Measurements from ENCODE around the gene C1orf116.

Gene C1orf116

DNA sequence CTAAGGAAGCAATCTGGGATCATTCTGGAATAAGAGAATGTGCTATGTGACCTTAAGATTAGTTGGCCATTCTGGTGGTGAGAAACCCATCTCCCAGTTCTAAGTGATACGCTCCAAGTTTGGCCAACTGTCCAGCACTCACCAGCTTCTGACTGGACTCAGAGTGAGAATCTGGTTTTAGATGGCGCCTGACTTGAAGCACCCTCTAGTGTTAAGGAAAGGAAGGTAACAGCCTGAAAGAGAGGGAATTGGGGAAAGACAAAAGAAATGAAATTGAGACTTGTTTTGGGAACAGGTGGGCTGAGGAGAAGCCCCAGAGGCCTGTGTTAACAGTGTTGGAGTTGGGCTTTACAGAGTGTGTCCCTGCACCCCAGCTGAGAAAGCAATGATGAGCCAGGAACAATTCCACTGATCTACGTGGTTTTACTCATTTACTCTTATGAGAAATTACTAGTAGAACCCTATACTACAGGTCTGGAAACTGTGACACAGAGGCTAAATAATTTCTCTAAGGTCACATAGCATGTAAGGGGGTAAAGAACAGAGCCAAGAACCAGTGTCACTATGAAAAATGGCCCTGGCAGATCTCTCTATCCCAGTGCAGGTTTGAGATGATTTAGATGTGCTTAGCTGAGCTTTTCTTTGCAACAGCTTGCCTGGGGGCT, 53.0 kb downstream of the C1orf116 start:
- H3K27me3 ChIP-seq (replicated peaks; ENCODE audit: control insufficient read depth, insufficient read depth, low read length), result peaks cover 21% of the 10 kb centered on the region
- peak; percentile 36 for DNase-seq (ENCODE audit: low read depth)

GRCh38 chr1:206978259-206978658, 54.3 kb downstream of the C1orf116 start:
- no peak for DNase-seq (ENCODE audit: low read depth)
- Histone ChIP-seq H3K9ac (ENCODE audit: low read length) (no peak overlapping the region), H3K36me3 (ENCODE audit: control insufficient read depth, insufficient read depth, low read length, severe bottlenecking) (no peaks in the 10 kb centered on the region), H3K27me3 (replicated peaks; ENCODE audit: control insufficient read depth, insufficient read depth, low read length) (peaks cover 30% of the 10 kb centered on the region), H3K4me3 (ENCODE audit: low read length) (no peak overlapping the region), H3K9me3 (ENCODE audit: control insufficient read depth, low read length) (no peaks in the 10 kb centered on the region), H3K4me1 (ENCODE audit: control insufficient read depth, insufficient read depth, low read length) (no peaks in the 10 kb centered on the region)

More for the DNA sequence above, 53.0 kb downstream of the C1orf116 start:
- no peak overlapping the region for H3K9ac ChIP-seq (ENCODE audit: low read length)
- no peaks in the 10 kb centered on the region for H3K36me3 ChIP-seq (ENCODE audit: control insufficient read depth, insufficient read depth, low read length, severe bottlenecking)
- no peak overlapping the region for H3K4me3 ChIP-seq (ENCODE audit: low read length)
- no peaks in the 10 kb centered on the region for H3K9me3 ChIP-seq (ENCODE audit: control insufficient read depth, low read length)
- H3K4me1 ChIP-seq (ENCODE audit: control insufficient read depth, insufficient read depth, low read length), result no peaks in the 10 kb centered on the region

GRCh38 chr1:206975306-206975705, 57.2 kb downstream of the C1orf116 start:
- H3K27me3 ChIP-seq (replicated peaks; ENCODE audit: control insufficient read depth, insufficient read depth, low read length), result peaks cover 49% of the 10 kb centered on the region
- DNase-seq (ENCODE audit: low read depth), result no peak

DNA sequence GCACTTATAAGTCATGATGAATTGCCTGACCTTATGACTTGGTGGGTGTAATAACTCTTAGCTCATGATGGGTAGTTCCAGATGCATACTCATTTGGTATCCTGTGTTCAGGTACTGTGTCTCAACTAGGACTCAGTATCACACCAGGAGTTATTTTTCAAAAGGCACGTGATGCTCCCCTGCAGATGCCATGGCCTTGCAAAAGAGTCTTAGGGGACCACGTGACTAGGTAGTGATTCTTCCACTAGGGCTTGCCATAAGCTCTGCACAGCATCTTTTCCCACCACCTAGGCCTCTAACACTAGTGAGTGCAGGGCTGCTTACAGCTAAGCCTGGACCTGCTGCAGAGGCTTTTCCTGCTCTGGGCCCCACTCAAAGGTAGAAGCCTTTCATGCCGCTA, 58.4 kb downstream of the C1orf116 start:
- Histone ChIP-seq H3K9me3 (ENCODE audit: control insufficient read depth, low read length) (no peaks in the 10 kb centered on the region), H3K4me1 (ENCODE audit: control insufficient read depth, insufficient read depth, low read length) (no peaks in the 10 kb centered on the region), H3K36me3 (ENCODE audit: control insufficient read depth, insufficient read depth, low read length, severe bottlenecking) (no peaks in the 10 kb centered on the region), H3K9ac (ENCODE audit: low read length) (no peak overlapping the region), H3K4me3 (ENCODE audit: low read length) (no peak overlapping the region), H3K27me3 (replicated peaks; ENCODE audit: control insufficient read depth, insufficient read depth, low read length) (peaks cover 57% of the 10 kb centered on the region)
- DNase-seq (ENCODE audit: low read depth), result no peak

More at GRCh38 chr1:206975306-206975705, 57.2 kb downstream of the C1orf116 start:
- no peaks in the 10 kb centered on the region for H3K36me3 ChIP-seq (ENCODE audit: control insufficient read depth, insufficient read depth, low read length, severe bottlenecking)
- no peaks in the 10 kb centered on the region for H3K4me1 ChIP-seq (ENCODE audit: control insufficient read depth, insufficient read depth, low read length)
- H3K9ac ChIP-seq (ENCODE audit: low read length), result no peak overlapping the region
- H3K4me3 ChIP-seq (ENCODE audit: low read length), result no peak overlapping the region
- no peaks in the 10 kb centered on the region for H3K9me3 ChIP-seq (ENCODE audit: control insufficient read depth, low read length)

DNA sequence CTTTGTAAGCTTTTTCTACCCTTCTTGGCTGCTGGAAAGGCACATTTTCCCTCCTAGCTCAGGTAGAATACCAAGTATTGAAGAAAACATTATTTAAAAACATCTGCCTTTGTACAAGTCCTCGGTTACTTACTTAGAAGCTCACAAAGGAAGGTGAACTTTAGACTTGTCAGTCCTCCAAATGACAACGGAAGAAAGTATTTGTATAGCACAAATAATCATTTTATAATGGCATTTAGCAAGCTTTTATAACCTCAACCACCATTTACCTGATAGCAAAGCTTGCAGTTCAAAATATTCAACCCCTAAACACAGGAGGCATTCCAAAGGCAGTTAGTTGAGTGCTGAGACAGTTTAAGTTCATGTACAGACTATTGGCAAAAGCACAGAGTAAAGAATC, 59.8 kb downstream of the C1orf116 start:
- no peak overlapping the region for H3K4me3 ChIP-seq (ENCODE audit: low read length)
- H3K4me1 ChIP-seq (ENCODE audit: control insufficient read depth, insufficient read depth, low read length), result no peaks in the 10 kb centered on the region
- H3K27me3 ChIP-seq (replicated peaks; ENCODE audit: control insufficient read depth, insufficient read depth, low read length), result peaks cover 56% of the 10 kb centered on the region
- no peak for DNase-seq (ENCODE audit: low read depth)
- no peak overlapping the region for H3K9ac ChIP-seq (ENCODE audit: low read length)
- no peaks in the 10 kb centered on the region for H3K36me3 ChIP-seq (ENCODE audit: control insufficient read depth, insufficient read depth, low read length, severe bottlenecking)
- no peaks in the 10 kb centered on the region for H3K9me3 ChIP-seq (ENCODE audit: control insufficient read depth, low read length)

DNA sequence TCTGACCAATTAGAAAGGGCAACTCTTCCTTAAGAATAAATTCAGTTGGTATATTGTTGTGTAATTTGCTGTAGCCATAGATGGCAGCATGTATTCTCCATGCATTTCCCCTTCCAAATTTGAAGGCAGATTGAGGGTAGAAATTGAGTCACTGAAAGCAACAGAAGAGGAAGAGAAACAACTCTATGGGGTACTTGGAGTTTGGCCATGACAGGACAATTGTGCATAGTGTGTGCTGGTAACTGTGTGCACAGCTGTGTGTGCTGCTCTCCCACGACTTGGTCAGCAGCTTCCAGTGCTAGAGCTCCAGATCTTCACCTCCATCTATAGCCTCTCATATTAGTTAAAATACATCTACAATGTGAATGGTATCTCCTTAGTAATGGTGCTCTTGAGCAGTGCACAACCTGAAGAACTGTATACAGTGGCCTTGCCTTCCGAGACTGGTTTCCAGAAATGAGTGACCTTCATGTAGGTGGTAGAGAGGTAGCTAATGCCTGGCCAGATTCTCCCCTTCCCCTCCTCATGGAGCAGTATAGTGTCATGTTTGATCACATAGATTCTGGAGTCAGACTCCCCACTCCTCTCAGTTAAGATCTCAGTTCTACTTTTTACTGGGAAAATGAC, 61.4 kb downstream of the C1orf116 start:
- Histone ChIP-seq H3K27me3 (replicated peaks; ENCODE audit: control insufficient read depth, insufficient read depth, low read length) (peaks cover 61% of the 10 kb centered on the region), H3K36me3 (ENCODE audit: control insufficient read depth, insufficient read depth, low read length, severe bottlenecking) (no peaks in the 10 kb centered on the region), H3K9me3 (ENCODE audit: control insufficient read depth, low read length) (no peaks in the 10 kb centered on the region), H3K9ac (ENCODE audit: low read length) (no peak overlapping the region), H3K4me3 (ENCODE audit: low read length) (no peak overlapping the region), H3K4me1 (ENCODE audit: control insufficient read depth, insufficient read depth, low read length) (no peaks in the 10 kb centered on the region)
- no peak for DNase-seq (ENCODE audit: low read depth)

- Histone ChIP-seq H3K36me3 (ENCODE audit: control insufficient read depth, insufficient read depth, low read length, severe bottlenecking) (no peaks in the 10 kb centered on the region), H3K4me1 (ENCODE audit: control insufficient read depth, insufficient read depth, low read length) (no peaks in the 10 kb centered on the region), H3K27me3 (replicated peaks; ENCODE audit: control insufficient read depth, insufficient read depth, low read length) (peaks cover 66% of the 10 kb centered on the region), H3K4me3 (ENCODE audit: low read length) (no peak within 1 kb of the TSS), H3K9ac (ENCODE audit: low read length) (no peak within 1 kb of the TSS), H3K9me3 (ENCODE audit: control insufficient read depth, low read length) (no peaks in the 10 kb centered on the region)
- DNase-seq (ENCODE audit: low read depth), result no peak
These were observed 62.1 kb downstream of the C1orf116 start, which contains the start of gene FCAMR for GRCh38 chr1:206970446-206970845. Gene FCAMR (minus strand): TSS chr1:206970460. CDS start chr1:206970125, 335 bp downstream.

DNA sequence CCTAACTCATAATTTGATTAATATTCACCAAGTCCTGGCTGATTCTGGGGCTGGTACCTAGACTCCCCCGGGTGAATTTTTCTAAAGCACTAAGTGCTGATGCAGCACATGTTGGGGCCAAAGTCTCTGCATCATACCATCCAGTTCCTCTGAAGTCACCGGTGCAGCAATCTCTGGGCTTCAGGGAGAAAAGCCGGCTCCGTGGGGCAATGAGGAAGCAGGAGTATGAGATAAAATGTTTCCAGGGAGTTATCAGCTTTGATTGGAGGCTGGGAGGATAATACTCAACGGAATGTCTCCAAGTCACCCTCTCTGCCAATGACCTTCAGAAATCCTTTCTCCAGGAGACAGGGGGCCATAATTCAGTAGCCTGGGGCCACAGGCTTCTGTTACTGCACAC, 63.5 kb downstream of the C1orf116 start:
- Histone ChIP-seq H3K4me1 (ENCODE audit: control insufficient read depth, insufficient read depth, low read length) (no peaks in the 10 kb centered on the region), H3K9ac (ENCODE audit: low read length) (no peak overlapping the region), H3K9me3 (ENCODE audit: control insufficient read depth, low read length) (no peaks in the 10 kb centered on the region), H3K36me3 (ENCODE audit: control insufficient read depth, insufficient read depth, low read length, severe bottlenecking) (no peaks in the 10 kb centered on the region), H3K4me3 (ENCODE audit: low read length) (no peak overlapping the region), H3K27me3 (replicated peaks; ENCODE audit: control insufficient read depth, insufficient read depth, low read length) (peaks cover 63% of the 10 kb centered on the region)
- no peak for DNase-seq (ENCODE audit: low read depth)
